Right ventricle myocardium superior (tissue), 1 donor: ENCODE results near the gene GOPC. TPM values are rescaled to one million over a fixed set of nuclear protein-coding genes. Genes with fewer than 3 reads are reported as not detected.
"Not testable (repeated sequence)": the region's sequence is repeated elsewhere in the genome, so short reads cannot be mapped to it uniquely, and the experiment has no call there.

Source experiments
- ATAC-seq: fragments of 200-7000 bp; cut with Tn5 transposase; one replicate; pipeline ENCODE4 v1.9.1; 2020; ENCODE audit warnings: mild to moderate bottlenecking; ENCODE audit not compliant: poor library complexity
- DNase-seq: peaks from one replicate; pipeline ENCODE4 v3.0.0-alpha.2; 2020
- intact Hi-C: fragments of 100-400 bp; cut with DNase I; formaldehyde crosslinking; loops from one replicate; pipeline ENCODE4 v1.11.2; 2022
- total RNA-seq: library from RNA; stranded (reverse); fragmentation: NEBNext Ultra II Directional; extraction: Animal tissue kit (Norgen Biotek cat#: 25700); gene quantifications from one replicate; pipeline ENCODE4 v1.2.1, GENCODE V29; 2021
- donor health status: DM: no; HTN: yes; CAD: no; lungs with severe emphysema.

GOPC gene
- total RNA-seq, 1 donor from 2014 or later = 17.5 TPM

GRCh38 chr6:117531346-117531745, 71.0 kb downstream of the GOPC start:
- no peak for ATAC-seq

GRCh38 chr6:117530467-117531242, 71.7 kb downstream of the GOPC start:
- intact Hi-C loops = no loop called here
- ATAC-seq = no peak
- DNase-seq = no peak

More at GRCh38 chr6:117531346-117531745, 71.0 kb downstream of the GOPC start:
- intact Hi-C loops = no loop called here
- no peak for DNase-seq

DNA sequence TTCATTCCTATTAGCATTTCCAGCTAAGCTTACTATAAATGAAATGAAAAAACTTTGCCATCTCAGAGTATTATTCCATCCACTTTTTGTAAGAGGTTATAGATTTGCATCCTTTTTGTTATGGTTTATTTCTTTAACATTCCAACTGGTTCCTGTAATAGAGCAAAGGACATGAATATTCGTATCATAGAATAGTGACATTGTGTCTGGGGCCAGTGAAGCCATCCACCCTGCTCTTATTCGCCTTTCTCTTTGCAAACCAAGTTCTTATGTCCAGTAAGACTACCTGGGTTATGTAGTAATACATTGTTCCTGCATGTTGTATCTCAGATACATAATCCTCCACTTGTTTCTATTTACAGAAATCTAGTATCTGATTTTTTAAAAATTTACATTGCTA, 76.7 kb downstream of the GOPC start:
- intact Hi-C loops = no loop called here
- no peak for ATAC-seq
- no peak for DNase-seq

GRCh38 chr6:117521791-117522502, 80.4 kb downstream of the GOPC start:
- intact Hi-C loops = no loop called here
- ATAC-seq = no peak
- no peak for DNase-seq

- no peak for ATAC-seq
These were observed 81.5 kb downstream of the GOPC start for GRCh38 chr6:117520603-117521395.

DNA sequence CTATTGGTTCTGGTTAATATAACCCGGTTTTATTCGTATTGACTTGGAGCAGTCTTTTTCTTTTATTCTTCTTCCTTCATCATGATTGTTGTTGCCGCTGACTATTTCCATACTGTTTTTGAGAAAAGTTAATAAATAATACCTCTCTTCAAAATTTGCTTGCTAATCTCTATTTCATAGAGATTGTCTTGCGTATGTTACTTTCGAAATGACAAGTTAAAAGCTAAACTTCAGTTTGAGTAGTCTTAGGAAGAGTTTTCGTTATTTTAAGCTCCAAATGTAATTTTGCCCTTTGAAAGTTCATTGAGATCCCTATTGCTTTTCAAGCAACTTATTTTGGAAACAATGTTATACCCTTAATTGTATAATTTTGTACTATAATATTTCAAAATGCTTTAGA, 83.4 kb downstream of the GOPC start:
- DNase-seq (no peak), ATAC-seq (no peak)
- intact Hi-C loops = no loop called here

More at GRCh38 chr6:117520603-117521395, 81.5 kb downstream of the GOPC start:
- intact Hi-C loops = no loop called here
- DNase-seq = no peak

- intact Hi-C loops, DNase-seq, ATAC-seq: not testable (repeated sequence)
These were observed 84.3 kb downstream of the GOPC start for GRCh38 chr6:117517995-117518394.

DNA sequence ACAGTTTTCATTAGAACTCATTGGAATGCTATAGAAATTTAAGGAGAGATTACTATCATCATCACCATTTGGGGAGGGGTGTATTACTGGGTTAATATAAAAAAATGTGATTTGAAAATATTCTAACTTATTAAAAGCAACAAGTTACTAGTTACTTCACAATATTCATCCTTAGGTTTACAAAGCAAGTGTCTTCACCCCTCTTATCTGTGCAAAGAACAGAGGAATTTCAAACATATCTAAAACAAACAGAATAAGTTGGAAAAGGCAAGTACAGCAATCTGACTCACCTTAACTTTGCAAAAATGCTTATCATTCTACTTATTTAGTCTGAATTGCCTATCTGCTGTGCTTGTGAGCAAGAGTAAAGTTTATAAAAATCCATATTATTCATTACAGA, 87.0 kb downstream of the GOPC start:
- ATAC-seq = no peak
- no peak for DNase-seq
- intact Hi-C loops = no loop called here

- DNase-seq (no peak), ATAC-seq (no peak)
- intact Hi-C loops = no loop called here
These were observed 87.7 kb downstream of the GOPC start for GRCh38 chr6:117514655-117515054.

- intact Hi-C loops = no loop called here
- ATAC-seq (no peak), DNase-seq (no peak)
These were observed 88.4 kb downstream of the GOPC start for GRCh38 chr6:117513778-117514365.

- ATAC-seq (no peak), DNase-seq (no peak)
- intact Hi-C loops = no loop called here
These were observed 89.2 kb downstream of the GOPC start for GRCh38 chr6:117512987-117513573.

GRCh38 chr6:117512056-117512828, 90.1 kb downstream of the GOPC start:
- ATAC-seq = peak; percentile 52
- DNase-seq = no peak
- intact Hi-C loops = no loop called here

Other genes starting within 250 kb of the GOPC start
- gene ROS1, start 176.6 kb downstream of the GOPC start, total RNA-seq = 0.11 TPM
- gene DCBLD1, start 119.8 kb downstream of the GOPC start, total RNA-seq = 6.7 TPM
- gene NUS1, start 73.0 kb upstream of the GOPC start, total RNA-seq = 13.3 TPM